ENCODE data around the gene MRPL34.
A peak's percentile ranks its signal among the peaks of the same experiment; 100 is the strongest.

The MRPL34 gene

GRCh38 chr19:17296273-17296672 lies 9.4 kb upstream of the MRPL34 start:
- Histone ChIP-seq H3K4me3 (replicated peaks; ENCODE audit: low read depth, low read length) (no peak overlapping the region), H3K27me3 (replicated peaks; ENCODE audit: control insufficient read depth, insufficient read depth, low read length) (no peaks in the 10 kb centered on the region), H3K36me3 (ENCODE audit: control insufficient read depth, insufficient read depth, low read length) (no peaks in the 10 kb centered on the region)
- DNase-seq (ENCODE audit: extremely low read depth, insufficient read length): no peak
- TF ChIP-seq, protein P1, sequence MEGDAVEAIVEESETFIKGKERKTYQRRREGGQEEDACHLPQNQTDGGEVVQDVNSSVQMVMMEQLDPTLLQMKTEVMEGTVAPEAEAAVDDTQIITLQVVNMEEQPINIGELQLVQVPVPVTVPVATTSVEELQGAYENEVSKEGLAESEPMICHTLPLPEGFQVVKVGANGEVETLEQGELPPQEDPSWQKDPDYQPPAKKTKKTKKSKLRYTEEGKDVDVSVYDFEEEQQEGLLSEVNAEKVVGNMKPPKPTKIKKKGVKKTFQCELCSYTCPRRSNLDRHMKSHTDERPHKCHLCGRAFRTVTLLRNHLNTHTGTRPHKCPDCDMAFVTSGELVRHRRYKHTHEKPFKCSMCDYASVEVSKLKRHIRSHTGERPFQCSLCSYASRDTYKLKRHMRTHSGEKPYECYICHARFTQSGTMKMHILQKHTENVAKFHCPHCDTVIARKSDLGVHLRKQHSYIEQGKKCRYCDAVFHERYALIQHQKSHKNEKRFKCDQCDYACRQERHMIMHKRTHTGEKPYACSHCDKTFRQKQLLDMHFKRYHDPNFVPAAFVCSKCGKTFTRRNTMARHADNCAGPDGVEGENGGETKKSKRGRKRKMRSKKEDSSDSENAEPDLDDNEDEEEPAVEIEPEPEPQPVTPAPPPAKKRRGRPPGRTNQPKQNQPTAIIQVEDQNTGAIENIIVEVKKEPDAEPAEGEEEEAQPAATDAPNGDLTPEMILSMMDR (IDR thresholded peaks at IDR 0.05; ENCODE audit: insufficient read depth, low read length, poor library complexity, severe bottlenecking): no peak

- Histone ChIP-seq H3K4me3 (replicated peaks; ENCODE audit: low read depth, low read length) (no peak overlapping the region), H3K36me3 (ENCODE audit: control insufficient read depth, insufficient read depth, low read length) (peaks cover 2% of the 10 kb centered on the region; the same call in 1 of the 2 replicates), H3K27me3 (replicated peaks; ENCODE audit: control insufficient read depth, insufficient read depth, low read length) (no peaks in the 10 kb centered on the region)
- DNase-seq (ENCODE audit: extremely low read depth, insufficient read length): no peak
- TF ChIP-seq, protein P1 (IDR thresholded peaks at IDR 0.05; ENCODE audit: insufficient read depth, low read length, poor library complexity, severe bottlenecking): no peak
These were observed 8.7 kb upstream of the MRPL34 start for GRCh38 chr19:17296976-17297375.

GRCh38 chr19:17300992-17301619 lies 4.6 kb upstream of the MRPL34 start:
- Histone ChIP-seq H3K36me3 (ENCODE audit: control insufficient read depth, insufficient read depth, low read length) (peaks cover 2% of the 10 kb centered on the region; the same call in 1 of the 2 replicates), H3K27me3 (replicated peaks; ENCODE audit: control insufficient read depth, insufficient read depth, low read length) (no peaks in the 10 kb centered on the region), H3K4me3 (replicated peaks; ENCODE audit: low read depth, low read length) (no peak overlapping the region)
- no peak for DNase-seq (ENCODE audit: extremely low read depth, insufficient read length)
- TF ChIP-seq, protein P1 (IDR thresholded peaks at IDR 0.05; ENCODE audit: insufficient read depth, low read length, poor library complexity, severe bottlenecking): no peak

DNA sequence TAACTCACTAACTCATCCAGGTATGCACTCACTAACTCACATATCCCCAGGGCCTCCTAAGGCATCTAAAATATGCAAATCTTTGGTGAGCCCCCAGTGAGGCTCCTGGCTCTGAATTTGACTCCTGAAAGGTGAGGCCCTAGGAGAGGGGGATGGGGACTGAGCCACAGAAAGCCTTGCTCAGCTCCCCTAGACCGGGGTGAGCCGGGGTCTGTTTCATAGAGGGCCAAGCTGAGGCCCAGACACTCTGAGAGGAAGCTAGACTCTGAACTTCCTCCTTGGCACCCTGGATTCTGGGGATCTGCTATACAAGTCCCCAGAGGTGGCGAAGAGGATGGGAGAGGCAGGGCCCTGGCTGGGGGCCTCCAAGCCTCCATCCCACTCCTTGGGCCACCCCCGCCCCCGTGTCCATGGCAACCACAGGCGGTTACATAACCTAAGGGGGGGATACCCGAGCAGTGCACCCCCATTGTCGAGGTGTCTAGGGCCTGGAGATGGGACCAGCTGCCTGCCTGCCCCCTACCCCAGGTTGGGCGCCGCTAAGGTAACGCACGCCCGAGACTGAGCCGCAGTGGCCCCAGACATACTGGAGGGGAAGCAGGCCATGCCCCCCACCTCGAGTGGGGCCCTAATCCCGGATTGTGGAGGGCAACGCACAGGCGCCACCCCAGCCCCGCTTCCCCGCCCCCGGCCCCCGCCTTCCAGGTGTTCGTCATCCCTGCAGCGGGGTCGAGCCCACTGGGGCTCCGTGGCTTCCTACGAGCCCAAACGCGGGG lies 3.1 kb upstream of the MRPL34 start:
- Histone ChIP-seq H3K36me3 (ENCODE audit: control insufficient read depth, insufficient read depth, low read length) (peaks cover 2% of the 10 kb centered on the region; the same call in 1 of the 2 replicates), H3K27me3 (replicated peaks; ENCODE audit: control insufficient read depth, insufficient read depth, low read length) (no peaks in the 10 kb centered on the region), H3K4me3 (replicated peaks; ENCODE audit: low read depth, low read length) (peak overlapping the region; percentile 80)
- TF ChIP-seq, protein P1 (IDR thresholded peaks at IDR 0.05; ENCODE audit: insufficient read depth, low read length, poor library complexity, severe bottlenecking): no peak
- DNase-seq (ENCODE audit: extremely low read depth, insufficient read length): no peak

- Histone ChIP-seq H3K36me3 (ENCODE audit: control insufficient read depth, insufficient read depth, low read length) (peaks cover 2% of the 10 kb centered on the region; the same call in 1 of the 2 replicates), H3K4me3 (replicated peaks; ENCODE audit: low read depth, low read length) (peak within 1 kb of the TSS; percentile 80), H3K27me3 (replicated peaks; ENCODE audit: control insufficient read depth, insufficient read depth, low read length) (no peaks in the 10 kb centered on the region)
- peak; percentile 95 for DNase-seq (ENCODE audit: extremely low read depth, insufficient read length)
- TF ChIP-seq, protein P1 (IDR thresholded peaks at IDR 0.05; ENCODE audit: insufficient read depth, low read length, poor library complexity, severe bottlenecking): peak; percentile 22
These were observed 2.3 kb upstream of the MRPL34 start, which contains the start of gene ABHD8 for GRCh38 chr19:17303167-17303939. ABHD8 (minus strand) TSS chr19:17303425; CDS start chr19:17301616, 1,809 bp downstream.

Data from GM06990 (cell line).